HepG2 (cell line): Measurements from ENCODE around the gene GNAI2. TPM values are rescaled to one million over a fixed set of nuclear protein-coding genes. Genes with fewer than 3 reads are reported as not detected.
A peak's percentile ranks its signal among the peaks of the same experiment; 100 is the strongest.

Experiments used
- ATAD3A ChIP-seq: sonication (generic); formaldehyde crosslinking; IDR thresholded peaks from 2 replicates; pipeline ENCODE4 v1.4.0; 2020; ENCODE audit warnings: missing genetic modification reagents
- BHLHE40 ChIP-seq: IDR thresholded peaks from 2 replicates; pipeline ENCODE4 v1.6.1; 2011; ENCODE audit warnings: low read length, improper control_type of control experiment
- CTCF ChIP-seq: sonication (generic); formaldehyde crosslinking; IDR thresholded peaks from 2 replicates; pipeline ENCODE4 v1.5.0; 2020; ENCODE audit warnings: mild to moderate bottlenecking, missing genetic modification reagents, moderate library complexity
- KLF11 ChIP-seq: IDR thresholded peaks from 2 replicates; pipeline ENCODE4 v1.6.1; 2016; ENCODE audit warnings: missing compliant biosample characterization
- RORA ChIP-seq: sonication (generic); formaldehyde crosslinking; IDR thresholded peaks from 2 replicates; pipeline ENCODE4 v1.5.0; 2020; ENCODE audit warnings: mild to moderate bottlenecking, missing genetic modification reagents, moderate library complexity
- ZNF280B ChIP-seq: sonication (generic); formaldehyde crosslinking; IDR thresholded peaks from 2 replicates; pipeline ENCODE4 v1.5.0; 2020; ENCODE audit warnings: missing genetic modification reagents, mild to moderate bottlenecking, borderline replicate concordance
- ZNF407 ChIP-seq: sonication (generic); formaldehyde crosslinking; IDR thresholded peaks from one replicate; pipeline ENCODE4 v1.5.1; 2020; ENCODE audit warnings: mild to moderate bottlenecking, missing genetic modification reagents; ENCODE audit errors: not compliant biosample characterization
- ZNF550 ChIP-seq: sonication (generic); formaldehyde crosslinking; IDR thresholded peaks from 2 replicates; pipeline ENCODE4 v1.4.0; 2020; ENCODE audit warnings: mild to moderate bottlenecking, missing genetic modification reagents, borderline replicate concordance
- ZNF574 ChIP-seq: sonication (generic); formaldehyde crosslinking; IDR thresholded peaks from 2 replicates; pipeline ENCODE4 v1.4.0; 2020; ENCODE audit warnings: missing genetic modification reagents
- ZSCAN25 ChIP-seq: sonication (generic); formaldehyde crosslinking; IDR thresholded peaks from 2 replicates; pipeline ENCODE4 v1.8.0; 2022; ENCODE audit warnings: mild to moderate bottlenecking, missing genetic modification reagents
- ZSCAN5A ChIP-seq: sonication (generic); formaldehyde crosslinking; IDR thresholded peaks from 2 replicates; pipeline ENCODE4 v1.8.0; 2022; ENCODE audit warnings: mild to moderate bottlenecking, missing genetic modification reagents, borderline replicate concordance
- polyA plus RNA-seq, 8 experiments: library from polyadenylated mRNA; depleted of rRNA in 3 of 8; stranded (reverse) in 7 of 8; unstranded in 1 of 8; fragments of >200 nt; fragmentation: Illumina TruSeq in 4 of 8; extraction: Trizol in 4 of 8; gene quantifications; 2 replicates each; pipeline versions ENCODE4 v1.2.1 to v1.2.3, GENCODE V29; 2011 to 2016; ENCODE audit warnings: low read depth in 4 of 8, missing spikeins in 1 of 8, mixed read lengths in 1 of 8; ENCODE audit not compliant: insufficient read depth in 1 of 8
- total RNA-seq, 5 experiments: library from RNA; depleted of rRNA; stranded (reverse); fragments of >200 nt; fragmentation: Illumina TruSeq; extraction: Trizol; gene quantifications; 2 replicates each; pipeline ENCODE4 v1.2.3, GENCODE V29; 2016; ENCODE audit warnings: low read depth in 1 of 5

Gene GNAI2
- total and polyA plus RNA-seq, 2 of the 13 experiments (the other 11 are each of a cell fraction or from before 2014, with no cell fraction given), result 51.1 to 66.2 TPM

- TF ChIP-seq CTCF, result peak; percentile 92
- TF ChIP-seq ZNF574 (CRISPR knock-in tag), result peak; percentile 94
- TF ChIP-seq BHLHE40, result peak; percentile 57
- peak; percentile 88 for TF ChIP-seq ZNF407 (CRISPR knock-in tag)
- TF ChIP-seq ZNF280B (CRISPR knock-in tag), result no peak
- no peak; the same call in 1 of the 2 replicates for TF ChIP-seq ZNF550 (CRISPR knock-in tag)
- peak; percentile 58; the same call in 1 of the 2 replicates for TF ChIP-seq KLF11
- TF ChIP-seq ZSCAN25, result peak; percentile 82; the same call in 1 of the 2 replicates
- TF ChIP-seq ZSCAN5A (CRISPR knock-in tag), result peak; percentile 67; the same call in 1 of the 2 replicates
- TF ChIP-seq RORA (CRISPR knock-in tag), result no peak
- TF ChIP-seq ATAD3A (CRISPR knock-in tag), result no peak
These were observed 24.3 kb downstream of the GNAI2 start (continued) for GRCh38 chr3:50260027-50260941.
